Measurements from ENCODE around the gene POR.
"Not testable (repeated sequence)": the region's sequence is repeated elsewhere in the genome, so short reads cannot be mapped to it uniquely, and the experiment has no call there.

Gene POR

DNA sequence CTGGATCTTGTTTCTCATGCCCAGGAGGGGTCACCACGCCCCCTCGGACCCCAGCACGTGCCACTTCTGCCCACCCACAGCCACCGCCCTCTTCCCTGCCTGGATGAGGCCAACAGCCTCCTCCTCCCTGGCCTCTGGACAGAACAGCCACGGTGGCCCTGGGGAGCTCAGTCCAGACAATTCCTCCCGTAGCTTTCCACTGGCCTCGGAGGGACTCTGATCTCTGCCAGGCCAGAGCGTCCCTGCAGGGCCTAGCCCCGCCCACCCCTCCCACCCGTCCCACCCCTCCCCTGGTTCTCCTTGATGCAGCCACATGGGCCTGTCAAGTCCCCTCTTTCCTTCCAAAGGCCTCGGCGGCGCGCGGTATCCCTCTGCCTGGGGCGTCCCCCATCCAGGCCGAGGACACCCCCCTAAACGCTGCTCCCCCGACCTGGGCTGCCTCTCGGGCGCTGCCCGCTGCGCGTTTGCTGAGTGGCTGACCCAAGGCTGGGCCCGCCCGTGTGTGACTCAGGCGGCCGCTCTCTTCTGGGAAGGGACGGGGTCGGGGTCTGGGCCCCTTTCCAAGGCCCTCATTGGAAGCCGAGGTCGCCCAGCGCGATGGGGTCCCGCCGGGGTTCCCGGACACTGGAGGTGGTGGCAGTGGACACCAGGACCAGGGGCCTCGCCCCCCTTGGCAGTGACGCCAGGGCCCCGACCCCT, 78.9 kb downstream of the POR start:
- peak; percentile 50 for DNase-seq

DNA sequence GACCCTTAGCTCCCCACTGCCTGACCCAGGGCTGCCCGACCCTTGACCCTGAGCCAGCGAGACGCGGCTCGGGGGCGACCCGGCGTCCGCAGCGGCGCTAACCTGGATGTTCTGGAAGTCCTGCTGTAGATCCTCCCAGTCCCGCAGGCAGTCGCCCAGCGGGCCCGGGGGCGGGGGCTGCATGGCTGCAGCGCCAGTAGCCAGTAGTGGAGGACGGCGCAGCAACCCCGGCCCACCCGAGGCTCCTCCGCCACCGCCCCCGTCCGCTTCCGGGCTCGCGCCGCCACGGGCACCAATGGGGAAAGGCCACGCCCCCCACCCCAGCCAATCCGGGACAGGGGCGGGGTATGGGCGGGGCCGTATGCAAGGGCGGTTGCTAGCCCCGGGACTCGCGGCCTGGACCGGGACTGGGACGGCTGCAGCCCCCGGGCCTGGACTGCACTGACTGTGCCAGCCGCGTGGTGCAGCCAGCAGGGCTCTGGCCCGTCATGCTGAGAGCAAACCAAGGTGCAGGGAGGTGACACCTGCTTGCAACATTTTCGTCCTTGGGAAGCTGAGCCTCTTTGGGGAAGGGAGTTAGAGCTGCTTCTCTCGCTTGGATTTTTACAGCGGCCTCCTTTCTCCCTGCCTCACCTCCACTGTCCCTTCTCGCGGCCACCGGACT, 79.6 kb downstream of the POR start, which contains the start of gene TMEM120A:
TSS of gene TMEM120A (minus strand) at position 208 of the 664 bp plus-strand sequence. CDS start at position 183, 25 bp downstream.
- peak; percentile 90 for DNase-seq

DNA sequence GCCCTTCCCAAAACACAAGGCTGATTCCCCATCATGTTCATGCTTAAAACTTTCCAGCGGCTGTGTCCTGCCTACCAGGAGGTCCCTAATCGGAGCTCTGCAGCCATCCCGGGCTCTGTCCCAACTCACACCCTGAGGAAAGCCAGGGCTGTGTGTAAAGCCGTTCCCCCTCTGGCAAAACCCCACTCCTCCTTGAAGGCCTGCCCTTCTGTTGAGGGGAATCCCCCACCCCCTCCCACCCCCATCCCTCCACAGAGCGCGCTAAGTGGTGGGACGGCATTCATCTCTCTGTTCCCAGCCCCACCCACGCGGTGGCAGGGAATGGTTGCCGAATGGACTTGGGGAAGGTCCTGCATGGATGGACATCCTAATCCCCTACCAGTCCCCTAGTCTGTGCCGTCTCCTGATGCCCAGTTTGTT, 80.1 kb downstream of the POR start:
- no peak for DNase-seq

DNA sequence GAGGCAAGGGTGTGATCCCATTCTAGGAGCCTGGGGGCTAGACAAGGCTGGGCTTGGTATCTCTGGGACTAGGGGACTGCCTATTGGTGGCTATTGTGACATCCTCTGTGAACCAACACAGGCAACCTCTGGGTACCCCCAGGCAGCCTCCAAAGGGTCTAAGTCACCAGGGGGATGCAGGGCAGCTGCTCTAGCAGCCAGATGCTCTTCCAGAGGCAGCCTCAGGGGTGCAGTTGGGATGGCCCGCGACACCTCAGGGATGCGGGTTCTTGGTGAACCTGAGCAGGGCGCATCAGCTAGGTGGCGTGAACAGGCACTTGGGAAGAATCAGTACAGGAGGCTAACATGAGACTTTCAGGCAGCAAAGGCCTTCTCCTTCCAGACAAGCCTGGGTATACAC, 81.0 kb downstream of the POR start:
- no peak for DNase-seq

- DNase-seq = no peak
Measured at GRCh38 chr7:75996476-75996875, 81.5 kb downstream of the POR start.

- no peak for DNase-seq
Measured at GRCh38 chr7:75998038-75998437, 83.1 kb downstream of the POR start.

DNA sequence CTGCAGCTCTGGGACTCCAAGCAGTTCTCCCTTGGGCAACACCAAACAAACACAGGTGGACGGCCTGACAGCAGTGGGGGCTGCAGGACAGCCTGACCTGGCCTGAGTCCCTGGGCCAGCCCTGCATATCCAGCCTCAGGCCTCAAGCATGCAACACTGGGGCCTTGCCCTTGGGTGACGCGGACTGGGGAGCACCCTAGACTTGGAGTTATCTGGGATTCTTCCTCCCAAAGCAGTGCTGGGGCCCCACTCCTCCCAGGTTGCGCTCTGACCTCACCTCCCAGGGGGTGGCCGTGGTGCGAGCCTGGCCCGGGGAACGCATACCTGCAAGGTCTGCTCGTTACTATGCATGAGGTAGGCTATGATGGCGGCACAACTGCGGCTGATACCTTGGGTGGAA, 85.6 kb downstream of the POR start:
- DNase-seq = no peak

DNA sequence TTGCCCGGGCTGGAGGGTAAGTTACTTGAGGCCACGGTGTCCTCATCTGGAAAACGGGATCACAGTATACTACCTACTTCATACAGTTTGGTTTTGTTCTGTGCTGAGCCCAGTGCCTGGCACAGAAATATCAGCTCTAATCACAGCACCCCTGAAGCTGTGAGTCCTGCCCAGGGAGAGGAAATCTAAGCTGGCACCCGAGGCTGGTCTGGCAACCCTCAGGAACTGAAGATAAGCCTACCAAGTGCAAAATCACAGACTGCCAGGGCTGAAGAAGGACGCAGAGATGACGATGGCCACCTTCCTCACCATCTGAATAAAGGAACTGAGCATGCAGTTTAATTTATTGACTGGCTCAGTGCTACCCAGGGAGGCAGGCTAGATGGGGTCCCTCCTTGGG, 87.2 kb downstream of the POR start:
- DNase-seq = no peak

DNA sequence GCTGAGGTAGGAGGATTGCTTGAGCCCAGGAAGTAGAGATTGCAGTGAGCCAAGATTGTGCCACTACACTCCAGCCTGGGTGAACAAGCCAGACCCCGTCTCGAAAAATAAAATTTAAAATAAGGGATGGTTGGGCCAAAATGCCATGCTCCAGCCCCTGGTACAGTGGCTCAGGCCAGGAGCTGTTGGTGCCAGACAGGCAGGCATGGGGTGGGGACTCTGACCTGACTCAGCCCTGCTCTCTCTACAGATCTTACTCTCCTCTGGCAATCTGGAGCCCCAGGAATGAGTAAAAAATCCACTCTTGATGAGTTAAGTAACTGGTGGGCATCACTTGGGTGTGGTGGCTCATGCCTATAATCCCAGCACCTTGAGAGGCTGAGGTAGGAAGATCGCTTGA, 87.9 kb downstream of the POR start:
- DNase-seq = no peak

DNA sequence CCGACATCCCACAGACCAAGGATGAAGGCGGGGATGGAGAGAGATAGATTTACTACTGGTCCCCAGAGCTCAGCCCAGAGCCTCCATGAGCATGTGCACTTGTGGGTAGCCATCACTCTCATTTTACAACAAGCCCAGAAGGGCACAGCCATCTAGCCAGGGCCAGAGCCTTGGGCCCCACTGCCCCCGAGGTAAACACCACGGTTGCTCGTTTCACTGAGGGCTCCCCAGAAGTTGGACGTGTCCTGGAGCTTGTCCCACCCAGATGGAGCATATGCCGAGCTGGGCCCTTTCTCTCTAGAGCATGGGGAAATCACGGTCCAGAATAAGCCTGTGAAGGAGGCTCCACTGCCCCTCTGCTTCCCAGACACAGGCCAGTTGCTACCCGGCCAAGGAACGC, 88.4 kb downstream of the POR start:
- no peak for DNase-seq

DNA sequence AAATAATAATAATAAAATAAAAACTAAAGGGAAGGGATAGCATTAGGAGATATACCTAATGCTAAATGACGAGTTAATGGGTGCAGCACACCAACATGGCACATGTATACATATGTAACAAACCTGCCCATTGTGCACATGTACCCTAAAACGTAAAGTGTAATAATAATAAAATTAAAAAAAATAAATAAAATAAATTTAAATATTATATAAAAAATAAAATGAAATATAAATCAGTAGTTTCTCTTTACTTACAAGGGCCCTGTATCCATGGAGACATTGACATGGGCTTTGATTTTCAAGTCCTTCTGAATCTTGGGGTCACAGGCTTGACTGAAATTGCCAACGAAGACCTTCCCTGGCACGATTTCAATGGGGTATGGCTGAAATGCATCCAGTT, 90.0 kb downstream of the POR start:
- not testable (repeated sequence) for DNase-seq

GRCh38 chr7:76008156-76008687, 93.3 kb downstream of the POR start:
- no peak for DNase-seq

DNA sequence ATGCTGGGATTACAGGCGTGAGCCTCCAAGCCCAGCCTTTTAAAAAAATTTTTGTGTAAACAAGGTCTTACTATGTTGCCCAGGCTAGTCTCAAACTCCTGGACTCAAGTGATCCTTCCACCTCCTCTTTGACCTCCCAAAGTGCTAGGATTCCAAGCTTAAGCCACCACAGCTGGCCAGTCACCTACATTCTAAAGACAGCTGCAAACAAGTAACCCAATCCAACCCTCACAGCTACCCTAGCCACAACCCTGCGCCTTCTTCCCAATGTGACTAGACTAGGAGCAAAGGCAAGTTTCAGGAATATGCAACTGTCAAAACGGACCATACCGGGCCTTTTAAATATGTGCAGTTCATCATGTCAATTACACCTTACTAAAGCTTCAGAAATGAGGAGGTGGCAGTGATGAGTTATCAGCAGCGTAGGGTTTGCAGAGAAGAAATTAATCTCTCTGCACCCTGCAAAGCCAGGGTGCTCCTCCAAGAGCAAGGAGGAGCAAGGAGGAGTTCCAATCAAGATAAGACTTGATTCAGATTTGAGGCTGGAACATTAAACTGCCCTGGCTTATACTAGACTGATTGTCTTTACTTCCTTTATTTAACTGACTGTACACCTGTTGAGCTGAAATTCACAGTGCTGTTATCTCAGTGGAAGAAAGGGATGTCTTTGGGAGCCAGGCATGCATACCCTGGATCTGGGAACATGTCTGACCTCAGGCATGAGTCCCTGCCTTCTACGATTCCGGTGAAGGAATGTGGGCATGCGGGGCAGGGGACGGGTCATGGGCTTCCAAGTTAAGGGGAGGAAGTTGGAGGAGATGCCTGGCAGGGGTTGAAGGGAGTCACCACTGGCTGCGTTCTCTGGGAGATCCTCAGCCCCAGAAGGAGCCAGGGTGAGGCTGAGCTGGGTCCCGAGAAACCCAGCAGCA, 95.0 kb downstream of the POR start:
- no peak for DNase-seq

DNA sequence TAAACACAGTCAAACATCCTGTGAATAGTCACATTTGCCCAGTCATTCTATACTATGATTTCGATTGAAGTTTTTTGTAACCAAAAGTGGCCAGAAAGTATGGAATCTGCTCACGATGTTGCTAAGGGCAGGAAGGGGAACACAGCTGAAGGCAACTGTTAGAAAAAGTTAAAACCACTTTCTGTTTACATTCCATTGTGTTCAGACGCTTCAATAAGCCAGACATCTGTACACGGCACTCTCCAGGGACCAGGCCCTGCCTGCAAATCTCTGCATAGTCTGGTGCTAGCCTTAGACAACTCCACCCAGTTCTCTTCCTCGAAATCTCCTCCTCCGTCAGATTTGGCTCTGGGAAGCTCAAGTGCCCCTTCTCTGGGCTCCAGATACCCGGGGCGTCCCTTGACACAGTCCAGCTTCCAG, 96.5 kb downstream of the POR start:
- peak; percentile 52 for DNase-seq

- no peak for DNase-seq
Measured at GRCh38 chr7:76016191-76016947, 101.4 kb downstream of the POR start.

DNA sequence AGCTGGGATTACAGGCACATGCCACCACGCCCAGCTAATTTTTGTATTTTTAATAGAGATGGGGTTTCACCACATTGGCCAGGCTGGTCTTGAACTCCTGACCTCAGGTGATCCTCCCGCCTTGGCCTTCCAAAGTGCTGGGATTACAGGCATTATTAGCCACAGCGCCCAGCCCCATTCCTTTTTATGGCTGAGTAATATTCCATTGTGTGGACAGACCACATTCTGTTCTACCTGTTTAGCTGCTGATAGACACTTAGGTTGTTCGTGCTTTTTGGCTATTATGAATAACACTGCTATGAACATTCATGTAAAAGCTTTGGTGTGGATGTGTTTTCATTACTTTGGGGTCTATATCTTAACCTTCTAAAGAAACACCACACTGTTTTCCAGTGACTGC, 103.6 kb downstream of the POR start:
- DNase-seq = not testable (repeated sequence)

- DNase-seq = peak; percentile 41
Measured at GRCh38 chr7:76020031-76020714, 105.2 kb downstream of the POR start.

- no peak for DNase-seq
Measured at GRCh38 chr7:76022026-76022780, 107.2 kb downstream of the POR start.

GRCh38 chr7:76023002-76023401, 108.0 kb downstream of the POR start:
- no peak for DNase-seq

DNA sequence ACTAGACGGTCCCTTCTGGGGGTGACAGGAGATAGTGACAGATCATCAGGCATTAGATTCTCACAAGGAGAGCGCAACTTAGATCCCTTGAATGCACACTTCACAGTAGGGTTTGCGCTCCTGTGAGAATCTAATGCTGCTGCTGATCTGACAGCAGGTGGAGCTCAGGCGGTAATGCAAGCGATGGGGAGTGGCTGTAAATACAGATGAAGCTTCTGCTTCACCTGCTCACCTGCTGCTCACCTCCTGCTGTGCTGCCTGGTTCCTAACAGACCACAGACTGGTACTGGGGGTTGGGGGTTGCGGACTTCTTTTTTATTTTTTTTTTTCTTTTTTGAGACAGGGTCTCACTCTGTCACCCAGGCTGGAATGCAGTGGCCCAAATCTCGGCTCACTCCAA, 114.7 kb downstream of the POR start:
- not testable (repeated sequence) for DNase-seq

DNA sequence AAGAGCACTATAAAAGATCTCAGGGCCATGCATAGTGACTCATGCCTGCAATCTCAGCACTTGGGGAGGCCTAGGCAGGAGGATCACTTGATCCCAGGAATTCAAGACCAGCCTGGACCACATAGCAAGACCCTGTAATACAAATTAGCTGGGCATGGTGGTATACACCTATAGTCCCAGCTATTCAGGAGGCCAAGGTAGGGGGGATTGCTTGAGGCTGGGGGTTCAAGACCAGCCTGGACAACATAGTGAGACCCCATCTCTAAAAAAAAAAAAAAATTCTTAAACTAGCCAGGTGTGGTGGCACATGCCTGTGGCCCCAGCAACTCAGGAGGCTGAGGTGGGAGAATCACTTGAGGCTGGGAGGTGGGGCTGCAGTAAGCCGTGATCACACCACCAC, 117.0 kb downstream of the POR start:
- DNase-seq = no peak

Measured in HCEC 1CT (cell line).